ENCODE data around the gene TAF11L5. TPM values are rescaled to one million over a fixed set of nuclear protein-coding genes. Genes with fewer than 3 reads are reported as not detected.
"Not testable (repeated sequence)": the region's sequence is repeated elsewhere in the genome, so short reads cannot be mapped to it uniquely, and the experiment has no call there.

TAF11L5 gene
- total and polyA plus RNA-seq, 5 experiments from 2014 or later: not detected

DNA sequence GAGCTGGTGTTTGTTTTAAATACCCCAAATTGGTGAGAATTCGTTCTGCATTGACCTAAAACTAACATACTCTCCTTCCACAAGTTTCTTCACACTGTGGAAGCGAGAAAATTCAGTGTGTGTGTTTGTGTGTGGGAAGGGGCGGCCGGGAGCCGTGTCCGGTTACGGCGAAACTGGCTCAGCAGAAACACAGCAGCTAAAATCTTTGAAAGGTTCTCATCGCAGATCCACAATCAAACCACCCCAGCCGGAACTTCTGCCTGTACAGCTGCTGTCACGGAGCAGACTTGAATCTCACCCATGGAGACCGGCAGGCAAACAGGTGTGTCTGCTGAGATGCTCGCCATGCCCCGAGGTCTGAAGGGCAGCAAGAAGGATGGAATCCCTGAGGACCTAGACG lies 7.0 kb upstream of the TAF11L5 start, which contains the start of gene TAF11L3:
TAF11L3 (plus strand) TSS at position 301 of the 400 bp plus-strand sequence.
- POLR2A ChIA-PET, ATAC-seq, DNase-seq, H3K27me3 Mint-ChIP-seq, H3K9me3 Mint-ChIP-seq, H3K36me3 Mint-ChIP-seq, H3K4me3 Mint-ChIP-seq, H3K27ac Mint-ChIP-seq, H3K4me1 Mint-ChIP-seq: not testable (repeated sequence)

- H3K27ac Mint-ChIP-seq, ATAC-seq, H3K4me1 Mint-ChIP-seq, DNase-seq, H3K27me3 Mint-ChIP-seq, H3K4me3 Mint-ChIP-seq, POLR2A ChIA-PET, H3K36me3 Mint-ChIP-seq, H3K9me3 Mint-ChIP-seq: not testable (repeated sequence)
These were observed 5.5 kb upstream of the TAF11L5 start for GRCh38 chr5:17519508-17519907.

DNA sequence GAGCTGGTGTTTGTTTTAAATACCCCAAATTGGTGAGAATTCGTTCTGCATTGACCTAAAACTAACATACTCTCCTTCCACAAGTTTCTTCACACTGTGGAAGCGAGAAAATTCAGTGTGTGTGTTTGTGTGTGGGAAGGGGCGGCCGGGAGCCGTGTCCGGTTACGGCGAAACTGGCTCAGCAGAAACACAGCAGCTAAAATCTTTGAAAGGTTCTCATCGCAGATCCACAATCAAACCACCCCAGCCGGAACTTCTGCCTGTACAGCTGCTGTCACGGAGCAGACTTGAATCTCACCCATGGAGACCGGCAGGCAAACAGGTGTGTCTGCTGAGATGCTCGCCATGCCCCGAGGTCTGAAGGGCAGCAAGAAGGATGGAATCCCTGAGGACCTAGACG lies 3.5 kb upstream of the TAF11L5 start, which contains the start of gene TAF11L4:
TAF11L4 (plus strand) TSS at position 301 of the 400 bp plus-strand sequence.
- H3K27me3 Mint-ChIP-seq, H3K4me1 Mint-ChIP-seq, H3K4me3 Mint-ChIP-seq, POLR2A ChIA-PET, DNase-seq, H3K36me3 Mint-ChIP-seq, H3K27ac Mint-ChIP-seq, H3K9me3 Mint-ChIP-seq, ATAC-seq: not testable (repeated sequence)

GRCh38 chr5:17526504-17526903 lies 1.5 kb downstream of the TAF11L5 start:
- H3K4me1 Mint-ChIP-seq, H3K4me3 Mint-ChIP-seq, H3K9me3 Mint-ChIP-seq, H3K36me3 Mint-ChIP-seq, H3K27me3 Mint-ChIP-seq, ATAC-seq, POLR2A ChIA-PET, H3K27ac Mint-ChIP-seq: not testable (repeated sequence)
- DNase-seq: peak in 4 of 10 donors; percentile 0 to 22 (median 19)

DNA sequence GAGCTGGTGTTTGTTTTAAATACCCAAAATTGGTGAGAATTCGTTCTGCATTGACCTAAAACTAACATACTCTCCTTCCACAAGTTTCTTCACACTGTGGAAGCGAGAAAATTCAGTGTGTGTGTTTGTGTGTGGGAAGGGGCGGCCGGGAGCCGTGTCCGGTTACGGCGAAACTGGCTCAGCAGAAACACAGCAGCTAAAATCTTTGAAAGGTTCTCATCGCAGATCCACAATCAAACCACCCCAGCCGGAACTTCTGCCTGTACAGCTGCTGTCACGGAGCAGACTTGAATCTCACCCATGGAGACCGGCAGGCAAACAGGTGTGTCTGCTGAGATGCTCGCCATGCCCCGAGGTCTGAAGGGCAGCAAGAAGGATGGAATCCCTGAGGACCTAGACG lies 3.3 kb downstream of the TAF11L5 start, which contains the start of gene TAF11L6:
TAF11L6 (plus strand) TSS at position 301 of the 400 bp plus-strand sequence.
- H3K4me3 Mint-ChIP-seq, ATAC-seq, H3K27me3 Mint-ChIP-seq, H3K27ac Mint-ChIP-seq, H3K4me1 Mint-ChIP-seq, POLR2A ChIA-PET, H3K36me3 Mint-ChIP-seq, DNase-seq, H3K9me3 Mint-ChIP-seq: not testable (repeated sequence)

Other genes with a start within 250 kb of the TAF11L5 start
- not detected for gene TAF11L2, start 27.0 kb upstream of the TAF11L5 start, total RNA-seq
- not detected for gene TAF11L2, start 27.0 kb upstream of the TAF11L5 start, polyA plus RNA-seq
- not detected for gene TAF11L3, start 6.9 kb upstream of the TAF11L5 start, total RNA-seq
- gene TAF11L3, start 6.9 kb upstream of the TAF11L5 start, polyA plus RNA-seq: not detected
- not detected for gene TAF11L4, start 3.4 kb upstream of the TAF11L5 start, total RNA-seq
- not detected for gene TAF11L4, start 3.4 kb upstream of the TAF11L5 start, polyA plus RNA-seq
- not detected for gene TAF11L6, start 3.4 kb downstream of the TAF11L5 start, total RNA-seq
- not detected for gene TAF11L6, start 3.4 kb downstream of the TAF11L5 start, polyA plus RNA-seq
- gene TAF11L7, start 60.5 kb downstream of the TAF11L5 start, total RNA-seq: not detected
- gene TAF11L7, start 60.5 kb downstream of the TAF11L5 start, polyA plus RNA-seq: not detected
- gene TAF11L8, start 65.7 kb downstream of the TAF11L5 start, total RNA-seq: not detected
- gene TAF11L8, start 65.7 kb downstream of the TAF11L5 start, polyA plus RNA-seq: not detected
- not detected for gene TAF11L9, start 69.2 kb downstream of the TAF11L5 start, total RNA-seq
- not detected for gene TAF11L9, start 69.2 kb downstream of the TAF11L5 start, polyA plus RNA-seq
- not detected for gene TAF11L10, start 72.6 kb downstream of the TAF11L5 start, total RNA-seq
- gene TAF11L10, start 72.6 kb downstream of the TAF11L5 start, polyA plus RNA-seq: not detected
- not detected for gene TAF11L11, start 78.9 kb downstream of the TAF11L5 start, total RNA-seq
- gene TAF11L11, start 78.9 kb downstream of the TAF11L5 start, polyA plus RNA-seq: not detected
- gene TAF11L12, start 85.2 kb downstream of the TAF11L5 start, total RNA-seq: not detected
- gene TAF11L12, start 85.2 kb downstream of the TAF11L5 start, polyA plus RNA-seq: not detected
- not detected for gene TAF11L13, start 106.9 kb downstream of the TAF11L5 start, total RNA-seq
- not detected for gene TAF11L13, start 106.9 kb downstream of the TAF11L5 start, polyA plus RNA-seq
- not detected for gene TAF11L14, start 109.2 kb downstream of the TAF11L5 start, total RNA-seq
- gene TAF11L14, start 109.2 kb downstream of the TAF11L5 start, polyA plus RNA-seq: not detected